HepG2 (cell line): ENCODE measurements around the gene STK38L. TPM values are rescaled to one million over a fixed set of nuclear protein-coding genes. Genes with fewer than 3 reads are reported as not detected.

ENCODE experiments used
- CBX5 ChIP-seq: sonication (generic); formaldehyde crosslinking; IDR thresholded peaks from 2 replicates; pipeline ENCODE4 v1.4.0; 2020; ENCODE audit warnings: missing genetic modification reagents, borderline replicate concordance
- EHMT2 ChIP-seq: fragments of 200-600 bp; sonication (generic); IDR thresholded peaks from 2 replicates; pipeline ENCODE4 v1.7.0; 2017; ENCODE audit warnings: antibody characterized with exemption, low read depth, low read length, borderline replicate concordance
- FOXA1 ChIP-seq, 2 experiments: fragments of 450-650 bp in 1 of 2; sonication (generic) in 1 of 2; formaldehyde crosslinking in 1 of 2; IDR thresholded peaks; 2 replicates each; pipeline versions ENCODE4 v1.4.0 to v1.6.1; 2016 to 2020; ENCODE audit warnings: missing genetic modification reagents in 1 of 2
- GATAD1 ChIP-seq: IDR thresholded peaks from 2 replicates; pipeline ENCODE4 v1.6.1; 2016; ENCODE audit warnings: missing genetic modification reagents, missing compliant biosample characterization
- HMG20B ChIP-seq: conservative IDR thresholded peaks from 2 replicates; pipeline ENCODE4 v1.6.1; 2016; ENCODE audit warnings: missing genetic modification reagents, missing compliant biosample characterization
- KDM6A ChIP-seq: IDR thresholded peaks from 2 replicates; pipeline ENCODE4 v1.6.1; 2016; ENCODE audit warnings: low read depth
- NBN ChIP-seq: fragments of 450-650 bp; conservative IDR thresholded peaks from 2 replicates; pipeline ENCODE4 v1.6.1; 2017
- NFATC3 ChIP-seq: sonication (generic); formaldehyde crosslinking; IDR thresholded peaks from 2 replicates; pipeline ENCODE4 v1.5.1; 2020; ENCODE audit warnings: mild to moderate bottlenecking, missing genetic modification reagents
- NR1H2 ChIP-seq: sonication (generic); formaldehyde crosslinking; IDR thresholded peaks from 2 replicates; pipeline ENCODE4 v1.8.1; 2022; ENCODE audit warnings: low read depth, missing genetic modification reagents, borderline replicate concordance
- NRL ChIP-seq: sonication (generic); formaldehyde crosslinking; IDR thresholded peaks from 2 replicates; pipeline ENCODE4 v1.5.0; 2020; ENCODE audit warnings: missing genetic modification reagents, mild to moderate bottlenecking, moderate library complexity, borderline replicate concordance
- PITX1 ChIP-seq: sonication (generic); formaldehyde crosslinking; IDR thresholded peaks from 2 replicates; pipeline ENCODE4 v1.5.1; 2020; ENCODE audit warnings: mild to moderate bottlenecking, missing genetic modification reagents
- RARG ChIP-seq: sonication (generic); formaldehyde crosslinking; IDR thresholded peaks from 2 replicates; pipeline ENCODE4 v1.4.0; 2020; ENCODE audit warnings: low read depth, mild to moderate bottlenecking, missing genetic modification reagents
- SNRNP70 ChIP-seq: fragments of 200-400 bp; formaldehyde crosslinking; IDR thresholded peaks from 2 replicates; pipeline ENCODE4 v1.6.1; 2017; ENCODE audit warnings: mild to moderate bottlenecking, low read depth, low read length, moderate library complexity
- TBX2 ChIP-seq: sonication (generic); formaldehyde crosslinking; IDR thresholded peaks from 2 replicates; pipeline ENCODE4 v1.5.0; 2020; ENCODE audit warnings: missing genetic modification reagents, mild to moderate bottlenecking, borderline replicate concordance
- U2AF1 ChIP-seq: fragments of 200-400 bp; formaldehyde crosslinking; optimal IDR thresholded peaks from 2 replicates; pipeline ENCODE3; 2017; ENCODE audit warnings: mild to moderate bottlenecking, low read depth, low read length
- ZNF10 ChIP-seq: sonication (generic); formaldehyde crosslinking; IDR thresholded peaks from 2 replicates; pipeline ENCODE4 v1.4.0; 2020; ENCODE audit warnings: mild to moderate bottlenecking, low read depth, missing genetic modification reagents, borderline replicate concordance
- ZNF205 ChIP-seq: IDR thresholded peaks from 2 replicates; pipeline ENCODE4 v1.6.1; 2018; ENCODE audit warnings: missing biosample characterization, missing genetic modification reagents
- ZNF207 ChIP-seq: fragments of 450-650 bp; IDR thresholded peaks from 2 replicates; pipeline ENCODE4 v1.6.1; 2016; ENCODE audit warnings: antibody characterized with exemption, borderline replicate concordance
- ZNF253 ChIP-seq: sonication (generic); formaldehyde crosslinking; IDR thresholded peaks from 2 replicates; pipeline ENCODE4 v1.8.0; 2022; ENCODE audit warnings: mild to moderate bottlenecking, missing genetic modification reagents, borderline replicate concordance
- ZNF598 ChIP-seq: sonication (generic); formaldehyde crosslinking; IDR thresholded peaks from 2 replicates; pipeline ENCODE4 v1.5.1; 2020; ENCODE audit warnings: mild to moderate bottlenecking, missing genetic modification reagents, borderline replicate concordance
- ZNF781 ChIP-seq: sonication (generic); formaldehyde crosslinking; IDR thresholded peaks from 2 replicates; pipeline ENCODE4 v1.5.1; 2020; ENCODE audit warnings: borderline replicate concordance, mild to moderate bottlenecking, missing genetic modification reagents; ENCODE audit errors: not compliant biosample characterization
- polyA plus RNA-seq, 8 experiments: library from polyadenylated mRNA; depleted of rRNA in 3 of 8; stranded (reverse) in 7 of 8; unstranded in 1 of 8; fragments of >200 nt; fragmentation: Illumina TruSeq in 4 of 8; extraction: Trizol in 4 of 8; gene quantifications; 2 replicates each; pipeline versions ENCODE4 v1.2.1 to v1.2.3, GENCODE V29; 2011 to 2016; ENCODE audit warnings: low read depth in 4 of 8, missing spikeins in 1 of 8, mixed read lengths in 1 of 8; ENCODE audit not compliant: insufficient read depth in 1 of 8
- total RNA-seq, 5 experiments: library from RNA; depleted of rRNA; stranded (reverse); fragments of >200 nt; fragmentation: Illumina TruSeq; extraction: Trizol; gene quantifications; 2 replicates each; pipeline ENCODE4 v1.2.3, GENCODE V29; 2016; ENCODE audit warnings: low read depth in 1 of 5
- TF ChIP-seq, protein P1 (sequence below), 2 experiments: sonication (generic) in 1 of 2; formaldehyde crosslinking in 1 of 2; IDR thresholded peaks; 2 replicates each; pipeline versions ENCODE4 v1.4.0 to v1.6.1; 2016 to 2020; ENCODE audit warnings: borderline replicate concordance in 1 of 2, low read depth in 1 of 2, mild to moderate bottlenecking in 1 of 2, missing genetic modification reagents in 1 of 2
- TF ChIP-seq, protein P2 (sequence below): sonication (generic); formaldehyde crosslinking; IDR thresholded peaks from 2 replicates; pipeline ENCODE4 v1.5.0; 2020; ENCODE audit warnings: mild to moderate bottlenecking, missing genetic modification reagents, moderate library complexity

Gene STK38L
- total and polyA plus RNA-seq, 2 of the 13 experiments (the other 11 are each of a cell fraction or from before 2014, with no cell fraction given): 6.1 to 26.4 TPM

DNA sequence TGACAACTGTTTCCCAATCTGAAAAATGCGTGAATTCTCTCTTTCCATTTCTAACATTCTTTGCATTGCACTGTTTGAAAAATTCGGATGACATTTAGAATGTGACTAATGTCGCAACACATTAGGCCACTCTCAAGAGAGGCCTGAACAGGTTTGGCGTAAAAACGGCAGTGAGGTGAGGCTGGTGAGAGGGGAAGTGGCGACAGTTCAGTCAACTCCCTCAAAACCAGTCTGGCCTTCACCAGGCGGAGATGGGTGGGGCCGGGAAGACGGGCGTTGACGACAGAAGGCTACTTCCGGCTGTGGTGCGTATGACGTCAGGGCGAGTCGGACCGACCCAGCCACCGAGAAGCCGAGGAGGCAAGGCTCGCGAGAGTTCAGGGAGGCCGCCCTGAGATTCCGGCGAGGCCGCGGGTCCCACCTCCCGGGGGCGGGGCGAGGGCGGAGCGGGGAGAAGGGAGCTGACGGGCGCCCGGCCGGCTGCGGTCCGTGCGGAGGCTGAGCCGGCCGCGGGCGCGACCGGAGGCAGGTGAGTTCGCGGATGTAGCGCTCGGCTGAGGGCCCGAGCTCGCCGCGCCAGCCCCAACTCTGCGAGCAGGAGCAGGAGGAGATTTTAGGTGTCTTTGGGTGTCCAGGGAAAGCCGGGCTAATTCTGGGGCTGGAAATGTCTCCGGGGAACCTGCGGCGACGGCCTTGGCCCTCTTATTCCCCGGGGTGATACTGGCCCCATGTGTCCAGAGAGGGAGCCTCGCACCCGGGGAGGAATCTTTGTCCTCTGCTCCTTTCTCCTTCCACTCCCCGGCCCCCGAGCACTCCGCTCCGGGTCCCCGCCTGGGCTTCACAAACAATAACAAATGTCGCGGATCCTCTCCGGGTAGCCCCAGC, at the start of gene STK38L (continued):
- TF ChIP-seq ZNF598: peak; percentile 53
- 0 out of 2 replicates have a peak, but pooled peaks have one; percentile 27 for TF ChIP-seq NRL (CRISPR knock-in tag)
- no peak for TF ChIP-seq ZNF781 (CRISPR knock-in tag)
- TF ChIP-seq ZNF205 (CRISPR knock-in tag): no peak
- no peak for TF ChIP-seq NR1H2 (CRISPR knock-in tag)
- no peak for TF ChIP-seq ZNF253 (CRISPR knock-in tag)
- TF ChIP-seq ZNF10 (CRISPR knock-in tag): no peak
- TF ChIP-seq HMG20B (CRISPR knock-in tag): no peak
- TF ChIP-seq, protein P1, sequence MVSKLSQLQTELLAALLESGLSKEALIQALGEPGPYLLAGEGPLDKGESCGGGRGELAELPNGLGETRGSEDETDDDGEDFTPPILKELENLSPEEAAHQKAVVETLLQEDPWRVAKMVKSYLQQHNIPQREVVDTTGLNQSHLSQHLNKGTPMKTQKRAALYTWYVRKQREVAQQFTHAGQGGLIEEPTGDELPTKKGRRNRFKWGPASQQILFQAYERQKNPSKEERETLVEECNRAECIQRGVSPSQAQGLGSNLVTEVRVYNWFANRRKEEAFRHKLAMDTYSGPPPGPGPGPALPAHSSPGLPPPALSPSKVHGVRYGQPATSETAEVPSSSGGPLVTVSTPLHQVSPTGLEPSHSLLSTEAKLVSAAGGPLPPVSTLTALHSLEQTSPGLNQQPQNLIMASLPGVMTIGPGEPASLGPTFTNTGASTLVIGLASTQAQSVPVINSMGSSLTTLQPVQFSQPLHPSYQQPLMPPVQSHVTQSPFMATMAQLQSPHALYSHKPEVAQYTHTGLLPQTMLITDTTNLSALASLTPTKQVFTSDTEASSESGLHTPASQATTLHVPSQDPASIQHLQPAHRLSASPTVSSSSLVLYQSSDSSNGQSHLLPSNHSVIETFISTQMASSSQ (IDR thresholded peaks at IDR 0.05; ENCODE audit: low read depth): no peak
- TF ChIP-seq, protein P1 (CRISPR knock-in tag; IDR thresholded peaks at IDR 0.05; ENCODE audit: borderline replicate concordance): peak; percentile 25; the same call in 1 of the 2 replicates
- peak; percentile 87 for TF ChIP-seq EHMT2
- TF ChIP-seq NBN: no peak
- TF ChIP-seq KDM6A (CRISPR knock-in tag): no peak
- 0 out of 2 replicates have a peak, but pooled peaks have one; percentile 61 for TF ChIP-seq NFATC3 (CRISPR knock-in tag)
- TF ChIP-seq CBX5 (CRISPR knock-in tag): peak; percentile 66; the same call in 1 of the 2 replicates
- TF ChIP-seq U2AF1: no peak
- no peak for TF ChIP-seq SNRNP70
- TF ChIP-seq, protein P2, sequence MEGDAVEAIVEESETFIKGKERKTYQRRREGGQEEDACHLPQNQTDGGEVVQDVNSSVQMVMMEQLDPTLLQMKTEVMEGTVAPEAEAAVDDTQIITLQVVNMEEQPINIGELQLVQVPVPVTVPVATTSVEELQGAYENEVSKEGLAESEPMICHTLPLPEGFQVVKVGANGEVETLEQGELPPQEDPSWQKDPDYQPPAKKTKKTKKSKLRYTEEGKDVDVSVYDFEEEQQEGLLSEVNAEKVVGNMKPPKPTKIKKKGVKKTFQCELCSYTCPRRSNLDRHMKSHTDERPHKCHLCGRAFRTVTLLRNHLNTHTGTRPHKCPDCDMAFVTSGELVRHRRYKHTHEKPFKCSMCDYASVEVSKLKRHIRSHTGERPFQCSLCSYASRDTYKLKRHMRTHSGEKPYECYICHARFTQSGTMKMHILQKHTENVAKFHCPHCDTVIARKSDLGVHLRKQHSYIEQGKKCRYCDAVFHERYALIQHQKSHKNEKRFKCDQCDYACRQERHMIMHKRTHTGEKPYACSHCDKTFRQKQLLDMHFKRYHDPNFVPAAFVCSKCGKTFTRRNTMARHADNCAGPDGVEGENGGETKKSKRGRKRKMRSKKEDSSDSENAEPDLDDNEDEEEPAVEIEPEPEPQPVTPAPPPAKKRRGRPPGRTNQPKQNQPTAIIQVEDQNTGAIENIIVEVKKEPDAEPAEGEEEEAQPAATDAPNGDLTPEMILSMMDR (CRISPR knock-in tag): peak; percentile 66
- TF ChIP-seq TBX2 (CRISPR knock-in tag): peak; percentile 72
- no peak for TF ChIP-seq RARG
- no peak for TF ChIP-seq ZNF207
- no peak for TF ChIP-seq FOXA1 (IDR thresholded peaks at IDR 0.05)
- no peak for TF ChIP-seq FOXA1 (CRISPR knock-in tag; IDR thresholded peaks at IDR 0.05)
- peak; percentile 83 for TF ChIP-seq GATAD1 (CRISPR knock-in tag)
- TF ChIP-seq PITX1 (CRISPR knock-in tag): no peak
